ENCODE results near the gene PSORS1C1.
"Not testable (repeated sequence)": the region's sequence is repeated elsewhere in the genome, so short reads cannot be mapped to it uniquely, and the experiment has no call there.

PSORS1C1 gene, protein sequence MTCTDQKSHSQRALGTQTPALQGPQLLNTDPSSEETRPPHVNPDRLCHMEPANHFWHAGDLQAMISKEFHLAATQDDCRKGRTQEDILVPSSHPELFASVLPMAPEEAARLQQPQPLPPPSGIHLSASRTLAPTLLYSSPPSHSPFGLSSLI

DNA sequence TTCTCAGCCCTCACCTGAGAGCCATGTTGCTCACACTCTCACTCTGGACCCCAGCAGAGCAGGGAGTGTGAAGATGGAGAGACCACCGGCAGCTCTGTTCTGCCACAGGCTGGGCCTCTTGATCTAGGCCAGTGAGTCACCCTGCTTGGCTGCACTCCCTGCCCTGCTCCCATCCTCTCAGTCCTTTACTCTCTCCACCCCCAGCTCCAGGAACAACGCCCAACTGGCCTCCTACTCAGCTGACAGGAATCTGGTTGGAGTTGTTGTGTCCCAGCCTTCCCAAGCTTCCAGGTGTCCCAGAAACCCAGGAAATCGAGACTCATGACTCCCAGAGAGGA, at the start of gene PSORS1C1:
Gene PSORS1C1 (plus strand): TSS at position 260 of the 338 bp plus-strand sequence. CDS start 14,833 bp downstream, outside the sequence.
- no peak for DNase-seq

DNA sequence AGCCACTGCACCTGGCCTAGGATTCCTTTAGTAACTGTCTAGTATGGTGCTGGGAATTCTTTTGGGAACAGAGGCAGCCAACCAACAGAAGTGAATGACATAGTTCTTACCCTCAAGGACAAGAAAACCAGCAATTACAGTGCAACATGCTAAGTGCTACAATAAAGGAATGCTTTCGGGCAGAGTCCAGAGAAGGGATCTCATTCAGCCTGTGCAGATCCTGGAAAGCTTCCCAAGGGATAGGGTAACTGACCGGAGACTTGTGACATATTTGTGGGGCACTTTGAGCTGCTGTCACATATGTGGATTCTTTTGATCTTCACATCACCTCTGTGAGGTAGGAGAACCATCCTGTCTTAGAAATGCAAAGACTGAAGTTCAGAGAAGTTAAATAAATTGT, 49.0 kb upstream of the PSORS1C1 start:
- no peak for DNase-seq

DNA sequence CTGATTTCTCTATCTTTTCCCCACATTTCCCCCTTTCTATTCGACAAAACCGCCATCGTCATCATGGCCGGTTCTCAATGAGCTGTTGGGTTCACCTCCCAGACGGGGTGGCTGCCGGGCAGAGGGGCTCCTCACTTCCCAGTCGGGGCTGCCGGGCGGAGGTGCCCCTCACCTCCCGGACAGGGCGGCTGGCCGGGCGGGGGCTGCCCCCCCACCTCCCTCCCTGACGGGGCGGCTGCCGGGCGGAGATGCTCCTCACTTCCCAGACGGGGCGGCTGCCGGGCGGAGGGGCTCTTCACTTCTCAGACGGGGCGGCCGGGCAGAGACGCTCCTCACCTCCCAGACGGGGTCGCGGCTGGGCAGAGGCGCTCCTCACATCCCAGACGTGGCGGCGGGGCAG, 47.6 kb upstream of the PSORS1C1 start:
- not testable (repeated sequence) for DNase-seq

DNA sequence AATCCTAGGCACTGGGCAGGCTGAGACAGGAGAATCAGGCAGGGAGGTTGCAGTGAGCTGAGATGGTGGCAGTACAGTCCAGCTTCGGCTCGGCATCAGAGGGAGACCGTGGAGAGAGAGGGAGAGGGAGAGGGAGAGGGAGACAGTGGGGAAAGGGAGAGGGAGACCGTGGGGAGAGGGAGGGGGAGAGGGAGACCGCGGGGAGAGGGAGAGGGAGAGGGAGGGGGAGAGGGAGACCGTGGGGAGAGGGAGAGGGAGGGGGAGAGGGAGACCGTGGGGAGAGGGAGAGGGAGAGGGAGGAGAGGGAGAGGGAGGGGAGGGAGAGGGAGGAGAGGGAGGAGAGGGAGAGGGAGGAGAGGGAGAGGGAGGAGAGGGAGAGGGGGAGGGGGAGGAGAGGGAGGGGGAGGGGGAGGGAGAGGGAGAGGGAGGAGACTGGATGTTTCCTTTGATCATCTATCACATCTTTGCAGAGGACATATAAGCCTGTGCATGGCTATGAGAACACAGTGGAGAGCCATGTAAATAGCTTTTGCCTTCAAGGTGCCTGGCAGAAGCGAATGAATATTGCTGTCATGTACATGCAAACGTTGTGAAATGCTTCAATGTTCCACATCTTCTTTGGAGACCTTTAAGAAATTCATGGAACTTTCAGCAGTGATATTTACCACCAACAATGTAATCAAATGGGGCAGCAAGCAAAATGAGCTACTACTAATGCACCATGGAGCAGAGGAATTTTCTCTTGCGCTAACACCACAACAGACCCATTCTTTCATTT, 46.5 kb upstream of the PSORS1C1 start:
- not testable (repeated sequence) for DNase-seq

DNA sequence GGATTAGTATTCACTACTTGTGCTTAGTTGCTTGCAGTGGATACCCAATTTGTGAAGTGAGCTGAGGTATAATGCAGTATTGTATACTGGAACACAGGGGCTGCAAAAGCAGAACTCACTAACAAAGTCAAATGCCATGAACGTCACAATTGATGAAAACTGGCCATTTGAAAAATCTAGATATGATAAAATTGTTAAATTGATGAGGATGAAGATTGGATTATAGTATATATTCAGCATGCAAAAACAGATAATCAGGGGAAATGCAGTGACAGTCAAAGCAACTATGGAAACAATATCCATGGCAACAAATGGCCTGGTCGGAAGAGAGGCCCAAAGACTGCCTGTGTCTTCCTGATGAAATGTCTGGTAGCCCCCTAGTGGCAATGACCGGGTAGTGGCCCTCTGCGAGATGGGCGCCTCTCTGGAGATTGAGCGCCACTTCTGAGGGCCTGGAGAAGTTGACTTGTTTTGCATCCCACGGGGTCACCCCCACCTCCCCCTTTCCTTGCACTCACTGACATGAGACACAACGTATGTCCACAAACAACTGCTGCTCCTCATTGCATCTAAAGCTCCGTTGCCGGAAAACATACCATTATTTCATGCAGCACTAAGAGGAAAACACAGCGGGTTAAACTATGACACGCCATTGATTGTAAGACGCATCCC, 45.8 kb upstream of the PSORS1C1 start:
- peak; percentile 42 for DNase-seq

DNA sequence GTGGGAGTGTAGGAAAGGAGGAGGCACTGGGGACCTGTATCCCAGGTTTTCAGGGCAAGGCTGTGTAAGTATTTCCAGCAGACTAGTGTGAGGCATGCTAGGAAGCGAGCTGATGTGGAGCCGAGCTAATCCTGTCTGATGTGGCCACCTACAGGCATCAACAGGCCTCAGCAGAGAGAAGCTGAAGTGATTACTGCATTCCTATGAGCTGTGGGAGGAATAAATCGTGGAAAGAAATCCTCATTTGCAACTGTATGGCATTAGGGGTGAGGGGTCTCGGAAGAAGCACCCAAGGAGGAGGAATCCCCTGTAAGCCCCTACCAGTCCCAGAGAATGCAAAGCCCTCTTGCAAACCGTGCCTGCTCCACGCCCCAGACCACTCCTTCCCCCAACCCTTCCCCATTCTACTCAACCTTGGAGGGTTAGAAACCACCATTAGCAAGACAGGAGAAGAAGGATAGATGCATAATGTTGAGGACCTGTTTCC, 43.8 kb upstream of the PSORS1C1 start:
- DNase-seq = no peak

DNA sequence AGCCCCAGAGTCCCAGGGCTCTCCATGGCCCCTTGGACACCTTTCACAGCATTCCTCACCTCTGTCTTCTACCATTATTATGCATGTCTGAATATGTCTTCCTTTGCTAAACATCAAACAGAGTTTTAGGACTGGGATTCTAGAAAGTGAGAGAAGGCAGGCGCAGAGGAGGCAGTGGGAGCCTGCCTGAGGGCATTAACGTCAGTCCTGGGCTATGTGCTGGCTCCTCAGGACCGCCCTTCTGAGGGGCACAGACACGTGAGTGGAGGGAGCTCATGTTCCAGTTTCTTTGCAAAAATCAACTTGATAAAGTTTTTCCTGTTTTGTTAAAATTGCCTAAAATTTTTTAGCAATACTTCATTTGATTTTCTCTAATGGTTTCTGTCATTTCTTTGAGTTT, 40.2 kb upstream of the PSORS1C1 start:
- DNase-seq = no peak

DNA sequence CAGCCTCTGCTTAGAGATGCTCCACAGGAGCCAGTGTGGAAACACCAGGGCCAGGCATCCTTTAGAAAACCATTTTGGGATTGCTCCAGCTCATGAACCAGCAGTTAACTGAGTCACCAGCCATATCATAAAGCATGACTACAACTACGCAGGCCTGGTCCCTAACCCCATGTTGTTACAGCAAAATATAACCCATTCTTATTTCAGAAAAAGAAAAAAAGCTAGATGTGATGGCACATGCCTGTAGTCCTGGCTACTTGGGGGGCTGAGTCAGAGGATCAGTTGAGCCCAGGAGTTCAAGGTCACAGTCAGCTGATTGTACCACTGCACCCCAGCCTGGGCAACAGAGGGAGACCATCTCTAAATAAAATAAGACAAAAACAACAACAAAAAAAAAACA, 39.1 kb upstream of the PSORS1C1 start:
- DNase-seq = no peak

DNA sequence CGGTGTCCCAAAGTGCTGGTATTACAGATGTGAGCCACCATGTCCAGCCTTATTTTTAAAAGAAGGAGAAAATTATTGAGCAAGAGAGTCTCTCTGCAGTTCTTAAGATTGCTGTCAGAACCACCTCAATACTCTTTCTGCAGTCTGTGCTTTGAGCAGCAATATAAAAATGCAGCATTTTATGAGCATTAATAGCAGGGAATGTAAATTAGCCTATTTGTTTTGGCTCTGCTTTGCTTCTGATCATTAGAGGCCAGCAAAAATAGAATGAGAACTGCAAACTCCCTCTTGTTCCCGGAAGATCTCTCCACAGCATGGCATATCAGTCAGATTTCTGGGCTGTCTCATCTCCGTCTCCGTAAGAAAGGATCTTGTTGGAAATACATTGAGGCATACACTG, 38.0 kb upstream of the PSORS1C1 start:
- no peak for DNase-seq

DNA sequence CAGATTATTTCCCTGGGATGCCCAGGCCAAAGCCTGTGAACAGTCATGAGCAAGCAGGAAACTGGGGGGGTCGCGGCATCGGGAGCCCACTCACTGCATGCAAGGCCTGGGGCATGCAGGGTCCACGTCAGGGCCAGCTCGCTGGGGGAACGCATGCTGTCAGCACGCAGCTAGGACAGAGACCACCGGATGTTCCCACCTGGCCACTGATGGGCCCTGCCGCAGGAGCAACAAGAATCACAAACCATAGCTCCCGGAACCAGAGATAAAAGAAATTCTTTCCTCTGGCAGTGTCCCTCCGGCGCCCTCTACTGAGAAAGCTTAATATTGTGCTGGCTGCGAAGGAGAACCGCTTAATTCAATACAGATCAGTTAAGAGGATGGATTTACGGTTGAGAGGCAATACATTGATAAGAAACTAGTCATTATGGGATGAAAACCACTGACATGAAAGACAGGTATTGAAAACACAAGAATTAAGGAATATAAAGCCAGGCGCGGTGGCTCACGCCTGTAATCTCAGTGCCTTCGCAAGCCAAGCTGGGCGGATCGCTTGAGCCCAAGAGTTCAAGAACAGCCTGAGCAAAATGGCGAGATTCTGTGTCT, 34.8 kb upstream of the PSORS1C1 start:
- no peak for DNase-seq

DNA sequence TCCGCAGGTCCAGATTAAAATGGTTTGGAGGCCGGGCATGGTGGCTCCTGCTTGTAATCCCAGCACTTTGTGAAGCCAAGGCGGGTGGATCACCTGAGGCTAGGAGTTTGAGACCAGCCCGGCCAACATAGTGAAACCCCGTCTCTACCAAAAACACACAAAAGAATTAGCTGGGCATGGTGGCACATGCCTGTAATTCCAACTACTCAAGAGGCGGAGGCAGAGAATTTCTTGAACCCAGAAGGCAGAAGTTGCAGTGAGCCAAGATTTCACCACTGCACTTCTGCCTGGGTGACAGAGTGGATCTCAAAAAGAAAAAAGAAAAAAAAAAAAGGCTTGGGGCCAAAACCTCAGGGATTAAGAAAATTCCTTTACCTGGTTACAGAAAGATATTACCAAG, 32.7 kb upstream of the PSORS1C1 start:
- no peak for DNase-seq

DNA sequence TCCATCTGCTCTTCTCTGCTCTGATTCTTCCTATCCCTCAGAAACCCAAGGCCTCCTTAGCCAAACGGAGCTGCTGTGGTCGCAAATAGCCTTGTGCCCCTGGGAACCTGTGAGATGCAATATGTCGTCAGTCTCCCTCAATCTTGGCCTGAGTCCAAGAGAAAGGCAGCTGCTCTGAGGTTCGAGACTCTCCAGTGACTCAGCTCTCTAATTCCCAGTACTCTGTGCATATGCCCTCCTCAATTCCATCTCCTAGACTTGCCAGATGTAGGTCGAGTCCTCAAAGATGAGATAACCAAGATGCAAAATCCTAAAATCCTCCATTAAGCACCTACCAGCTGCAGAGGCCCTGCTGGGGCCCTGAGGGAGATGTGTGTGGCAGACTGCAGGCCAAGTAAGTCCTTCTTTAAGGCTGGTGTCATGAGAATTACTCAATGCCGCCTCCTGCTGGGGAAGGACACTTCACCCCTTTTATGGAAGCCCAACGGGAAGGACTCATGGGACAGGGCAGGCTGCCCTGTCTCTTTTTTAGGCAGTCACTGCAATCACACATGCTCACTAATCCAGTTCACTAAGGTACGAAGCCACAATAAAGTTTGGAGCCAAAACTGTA, 30.8 kb upstream of the PSORS1C1 start:
- DNase-seq = no peak

DNA sequence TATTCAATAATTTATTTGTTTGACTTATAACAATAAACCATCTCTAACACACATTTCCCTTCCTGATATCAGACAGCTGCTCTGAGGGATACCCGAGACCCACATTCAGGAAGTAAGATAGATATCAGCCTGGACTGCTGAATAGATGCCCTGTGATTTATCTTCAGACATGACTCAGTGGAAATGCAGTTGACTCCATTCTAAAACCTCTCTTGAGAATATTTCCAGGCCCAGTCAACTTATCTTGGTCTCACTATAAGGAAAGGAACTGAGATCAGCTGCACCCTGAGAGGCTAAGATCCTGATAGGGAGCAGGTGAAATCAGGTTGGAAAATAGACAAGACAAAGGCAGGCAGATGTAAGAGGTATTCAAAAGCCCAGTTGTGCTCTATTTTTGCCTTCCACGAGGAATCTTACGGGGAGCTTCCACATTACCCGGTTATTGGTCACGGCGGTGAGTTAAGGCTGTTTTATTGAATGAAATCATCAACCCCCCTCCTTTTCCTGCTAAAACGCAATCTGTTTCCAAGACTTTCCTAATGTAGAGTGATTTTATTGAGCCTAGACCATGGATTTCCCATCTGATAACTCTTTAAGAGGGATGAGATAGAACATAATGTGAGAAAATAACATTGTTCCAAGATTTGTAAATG, 27.7 kb upstream of the PSORS1C1 start:
- no peak for DNase-seq

DNA sequence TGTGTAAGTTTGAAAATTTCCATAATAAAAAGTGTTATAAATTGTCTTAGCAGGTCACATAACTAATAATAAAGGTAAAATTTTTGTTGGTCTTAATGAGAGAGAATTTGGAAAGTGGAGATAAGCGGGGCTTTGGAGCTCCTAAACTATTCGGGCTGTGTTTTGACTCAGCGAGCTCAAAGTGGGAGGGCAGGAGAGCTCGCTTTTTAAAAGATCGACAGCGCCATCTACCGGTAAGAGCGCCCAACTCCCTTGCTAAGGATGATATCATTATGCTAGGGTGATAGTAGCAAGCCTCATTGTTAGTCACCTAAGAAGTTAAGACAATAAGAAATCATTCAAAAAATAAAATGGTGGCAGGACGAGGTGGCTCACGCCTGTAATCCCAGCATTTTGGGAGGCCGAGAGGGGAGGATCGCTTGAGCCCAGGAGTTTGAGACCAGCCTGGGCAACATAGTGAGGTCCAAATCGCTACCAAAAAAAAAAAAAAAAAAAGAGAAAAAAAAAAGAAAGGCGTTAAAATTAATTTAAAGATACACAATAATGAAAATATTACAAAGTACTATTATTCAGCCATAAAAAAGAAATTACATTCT, 27.0 kb upstream of the PSORS1C1 start:
- peak; percentile 3 for DNase-seq

DNA sequence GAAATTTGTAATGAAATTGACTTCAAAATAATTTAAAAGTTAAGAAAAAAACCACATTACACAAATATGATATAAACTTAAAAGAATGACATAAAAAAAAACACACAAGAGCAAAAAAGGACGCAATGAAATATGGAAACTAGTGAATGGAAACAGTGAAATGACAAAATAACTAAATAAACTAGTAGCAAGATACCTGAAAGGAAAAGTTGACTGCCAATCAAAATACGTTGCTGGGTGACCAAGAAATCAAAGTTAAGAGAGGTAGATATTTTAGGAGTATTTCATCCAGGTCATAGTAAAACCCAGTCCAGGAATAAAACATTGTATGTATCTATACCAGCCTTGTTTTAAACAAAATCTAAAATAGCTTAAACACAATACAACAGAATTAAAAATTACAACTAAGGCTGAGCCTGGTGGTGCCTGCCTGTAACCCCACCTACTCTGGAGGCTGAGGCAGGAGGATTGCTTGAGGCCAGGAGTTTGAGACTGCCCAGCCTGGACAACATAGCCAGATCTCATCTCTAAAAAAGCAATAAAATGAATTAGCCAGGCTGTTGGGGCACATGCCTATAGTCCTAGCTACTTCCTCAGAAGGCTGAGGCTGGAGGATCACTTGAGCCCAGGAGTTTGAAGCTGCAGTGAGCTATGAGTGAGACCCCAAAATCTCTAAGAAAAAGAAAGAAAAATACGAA, 24.2 kb upstream of the PSORS1C1 start:
- no peak for DNase-seq

DNA sequence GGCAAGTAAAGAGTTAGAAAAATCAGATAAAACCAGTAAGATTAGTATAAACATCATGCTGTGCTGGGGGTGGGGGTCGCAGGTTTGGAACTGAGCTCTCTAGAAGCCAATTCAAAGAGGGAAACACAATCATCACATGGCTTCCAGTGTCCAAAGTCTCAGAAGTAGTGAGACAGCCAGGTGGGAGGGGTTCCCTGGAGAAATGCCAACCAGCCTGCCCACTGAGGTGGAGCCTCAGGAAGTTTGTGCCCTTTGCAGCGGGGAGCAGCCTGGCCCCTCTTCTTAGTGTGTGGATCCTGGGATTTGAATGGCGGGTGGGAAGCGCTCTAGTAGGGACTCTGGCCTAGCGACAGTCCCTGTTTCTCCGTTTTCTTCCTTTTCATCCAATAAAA, 23.6 kb upstream of the PSORS1C1 start:
- DNase-seq = no peak

DNA sequence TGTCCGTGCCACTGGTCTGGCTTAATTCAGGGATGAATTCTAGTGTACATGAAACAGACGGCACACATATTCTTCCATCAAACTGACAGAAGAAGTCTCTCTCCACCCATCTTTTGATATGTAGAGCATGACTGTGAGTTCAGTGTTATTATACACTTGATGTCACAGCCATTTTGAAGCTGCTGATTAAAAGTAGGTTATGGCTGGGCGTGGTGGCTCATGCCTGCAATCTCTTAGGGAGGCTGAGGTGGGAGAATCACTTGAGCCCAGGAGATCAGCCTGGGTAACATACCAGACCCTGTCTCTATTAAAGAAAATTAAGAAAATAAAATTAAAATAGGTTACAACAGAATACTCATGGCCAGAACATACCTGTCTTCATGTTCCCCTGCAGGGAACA, 22.9 kb upstream of the PSORS1C1 start:
- DNase-seq = no peak

DNA sequence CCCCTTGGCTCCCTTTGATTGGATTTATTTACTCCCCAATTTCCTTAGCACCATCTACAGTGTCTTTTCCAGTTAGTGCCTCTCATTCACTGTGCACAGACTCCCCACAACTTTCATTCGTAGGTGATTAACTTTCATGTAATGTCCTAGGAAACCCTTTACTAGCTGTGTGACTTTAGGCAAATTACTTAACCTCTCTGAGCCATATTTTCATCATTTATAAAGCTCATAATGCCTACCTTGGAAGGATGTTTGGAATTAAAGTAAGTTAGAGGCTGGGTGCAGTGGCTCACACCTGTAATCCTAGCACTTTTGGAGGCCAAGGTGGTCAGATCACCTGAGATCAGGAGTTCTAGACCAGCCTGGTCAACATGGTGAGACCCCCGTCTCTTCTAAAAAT, 22.4 kb upstream of the PSORS1C1 start:
- DNase-seq = no peak

DNA sequence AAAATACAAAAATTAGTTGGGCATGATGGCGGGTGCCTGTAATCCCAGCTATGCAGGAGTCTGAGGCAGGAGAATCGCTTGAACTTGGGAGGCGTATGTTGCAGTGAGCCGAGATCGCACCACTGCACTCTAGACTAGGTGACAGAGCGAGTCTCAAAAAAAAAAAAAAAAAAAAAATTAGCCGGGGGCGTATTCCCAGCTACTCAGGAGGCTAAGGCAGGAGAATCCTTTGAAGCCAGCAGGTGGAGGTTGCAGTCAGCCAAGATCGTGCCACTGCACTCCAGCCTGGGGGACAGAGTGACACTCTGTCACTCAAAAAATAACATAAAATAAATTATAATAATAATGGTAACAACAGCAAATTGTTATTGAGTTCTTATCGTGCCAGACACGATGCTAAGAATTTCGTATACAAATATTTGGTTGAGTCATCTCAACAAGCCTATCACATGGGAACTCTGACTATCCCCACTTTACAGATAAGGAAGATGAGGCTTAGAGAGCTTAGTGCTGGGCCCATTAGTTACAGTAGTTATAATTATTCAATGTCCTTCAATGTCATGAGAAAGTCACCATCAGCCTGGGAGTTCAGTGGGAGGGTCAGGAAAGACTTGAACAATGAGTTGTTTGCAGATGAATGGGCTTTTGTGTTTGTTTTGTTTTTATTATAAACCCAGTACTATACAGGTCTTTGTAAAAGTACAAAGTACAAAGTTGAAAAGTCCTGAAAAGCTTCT, 21.7 kb upstream of the PSORS1C1 start:
- DNase-seq = no peak

DNA sequence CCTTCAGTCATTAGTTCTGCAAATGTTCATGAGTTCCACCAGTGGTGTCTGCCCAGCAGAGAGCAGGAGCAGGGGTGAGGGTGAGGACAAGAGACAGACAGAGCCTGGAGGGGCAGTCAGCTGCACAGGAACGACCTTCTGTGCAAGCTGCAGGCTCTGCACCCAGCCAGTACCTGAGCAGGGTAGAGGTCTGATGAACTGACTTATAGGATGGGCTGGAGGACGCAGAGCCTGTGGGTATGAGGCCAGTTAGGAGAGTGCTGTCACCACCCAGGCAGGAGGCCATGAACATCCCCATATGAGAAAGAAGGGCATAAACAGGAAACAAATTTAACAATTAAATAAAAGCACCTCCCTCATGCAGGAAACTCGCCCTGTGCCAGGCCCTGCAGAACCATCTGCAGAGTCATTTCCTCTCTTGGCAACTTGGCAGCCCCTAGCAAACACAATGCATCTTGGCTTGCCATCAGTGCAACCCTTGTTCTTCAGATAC, 20.2 kb upstream of the PSORS1C1 start:
- no peak for DNase-seq

DNA sequence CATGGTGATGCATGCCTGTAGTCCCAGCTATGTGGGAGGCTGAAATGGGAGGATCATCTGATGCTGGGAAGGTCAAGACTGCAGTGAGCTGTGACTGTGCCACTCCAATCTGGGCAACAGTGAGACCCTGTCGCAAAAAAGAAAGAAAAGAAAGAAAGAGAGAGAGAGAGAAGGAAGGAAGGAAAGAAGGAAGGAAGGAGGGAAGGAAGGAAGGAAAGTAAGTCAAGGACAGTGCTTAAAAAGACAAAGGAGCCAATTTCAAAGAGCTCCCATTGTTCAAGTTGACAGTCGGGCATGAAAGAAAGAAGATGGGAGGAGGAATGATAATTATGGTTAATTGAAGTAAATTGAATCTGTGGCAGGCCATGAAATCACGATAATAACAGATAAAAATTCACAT, 18.4 kb upstream of the PSORS1C1 start:
- no peak for DNase-seq
